ENCODE measurements around the gene IL19.
"Not testable (repeated sequence)": the region's sequence is repeated elsewhere in the genome, so short reads cannot be mapped to it uniquely, and the experiment has no call there.

The IL19 gene

GRCh38 chr1:206776229-206776628, 5.7 kb downstream of the IL19 start:
- DNase-seq (ENCODE audit: low read depth in 2 of 2), result no peak

DNA sequence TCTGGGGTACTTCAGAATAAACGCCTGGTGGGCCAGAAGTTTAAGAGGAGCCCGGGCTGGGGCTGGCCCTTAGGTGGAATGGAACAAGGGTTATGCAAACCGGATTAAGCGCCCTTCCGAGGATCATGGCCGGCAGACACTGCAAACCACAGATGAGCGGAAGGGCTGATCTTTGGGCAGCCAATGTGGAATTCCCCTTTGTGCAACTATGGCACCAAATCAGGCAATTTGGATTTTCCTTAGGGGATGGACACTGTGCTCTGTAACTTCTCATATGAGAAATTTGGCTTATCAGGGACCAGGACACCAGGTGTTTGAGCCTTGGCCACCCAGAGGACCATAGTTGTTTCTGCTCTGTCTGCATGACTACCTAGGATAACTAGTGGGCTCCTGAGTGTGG, 7.5 kb downstream of the IL19 start:
- DNase-seq (ENCODE audit: low read depth in 2 of 2), result no peak

- not testable (repeated sequence) for DNase-seq (ENCODE audit: low read depth in 2 of 2)
Measured at GRCh38 chr1:206778911-206779310, 8.3 kb downstream of the IL19 start.

DNA sequence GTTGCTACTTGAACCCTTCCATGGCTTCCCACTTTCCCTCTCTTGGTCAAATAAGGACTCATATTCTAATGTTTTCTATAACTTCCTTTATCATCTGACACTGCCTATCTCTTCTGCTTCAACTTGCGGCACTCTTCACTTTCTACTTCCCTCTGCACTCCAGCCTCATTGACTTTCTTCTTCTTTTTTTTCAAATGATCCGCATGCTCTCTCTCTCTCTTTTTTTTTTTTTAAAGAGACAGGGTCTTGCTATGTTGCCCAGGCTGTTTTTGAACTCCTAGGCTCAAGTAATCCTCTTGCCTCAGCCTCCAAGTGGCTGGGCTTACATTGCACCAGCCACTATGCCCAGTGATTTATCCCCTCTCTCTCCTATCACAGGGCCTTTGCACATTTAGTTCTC, 9.1 kb downstream of the IL19 start:
- no peak for DNase-seq (ENCODE audit: low read depth in 2 of 2)

- DNase-seq (ENCODE audit: low read depth in 2 of 2), result no peak
Measured at GRCh38 chr1:206782448-206782847, 11.9 kb downstream of the IL19 start.

GRCh38 chr1:206783506-206783905, 12.9 kb downstream of the IL19 start:
- DNase-seq (ENCODE audit: low read depth in 2 of 2), result no peak

DNA sequence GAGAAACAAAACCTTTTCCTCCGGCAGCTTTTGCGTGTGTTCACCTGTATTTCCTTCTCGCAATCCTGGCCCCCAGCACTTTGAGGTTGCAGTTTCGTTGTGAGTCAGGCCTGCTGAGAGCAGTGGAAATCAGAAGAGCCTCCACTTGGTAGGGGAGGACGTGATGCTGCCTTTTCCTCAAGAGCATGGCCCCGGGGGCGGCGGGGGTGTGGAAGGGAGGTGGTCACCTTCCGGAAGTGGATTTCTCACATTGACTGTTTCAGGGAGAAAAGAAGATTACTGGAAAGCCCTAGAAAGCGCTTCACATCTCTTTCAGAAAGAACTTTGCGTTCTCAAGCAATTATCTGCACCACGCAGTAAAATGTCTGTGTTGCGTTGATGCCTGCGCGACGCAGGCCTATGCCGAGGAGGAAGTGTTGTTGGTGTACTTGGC, 13.9 kb downstream of the IL19 start:
- DNase-seq (ENCODE audit: low read depth in 2 of 2), result peak; percentile 76 to 87

DNA sequence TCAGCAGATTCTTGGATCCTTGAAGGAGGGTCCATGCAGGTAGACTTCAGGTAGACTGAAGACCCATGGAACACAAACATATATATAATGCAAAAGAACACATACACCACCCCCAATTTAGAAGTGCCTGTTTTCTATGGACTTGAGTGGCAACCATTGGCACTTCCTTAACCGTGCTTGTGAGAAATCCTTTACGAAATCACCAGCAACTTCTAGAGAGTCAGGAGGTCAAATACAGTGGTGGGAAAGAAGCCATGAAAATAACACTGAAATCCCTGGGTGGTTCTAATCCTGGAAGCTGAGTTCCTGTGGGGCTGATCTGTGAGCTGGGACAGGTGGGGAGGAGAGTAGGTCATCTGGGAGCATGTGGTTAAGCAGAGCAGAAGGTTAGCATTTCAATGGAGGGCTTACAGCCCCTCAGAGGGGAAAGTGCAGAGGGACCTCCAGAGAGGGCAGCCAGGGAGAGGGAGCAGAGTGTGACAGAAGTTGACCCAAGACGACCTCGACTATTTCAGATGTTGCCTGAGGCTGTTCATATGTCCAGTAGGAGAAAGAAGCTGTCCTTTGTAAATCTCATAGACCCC, 14.7 kb downstream of the IL19 start:
- DNase-seq (ENCODE audit: low read depth in 2 of 2), result no peak

DNA sequence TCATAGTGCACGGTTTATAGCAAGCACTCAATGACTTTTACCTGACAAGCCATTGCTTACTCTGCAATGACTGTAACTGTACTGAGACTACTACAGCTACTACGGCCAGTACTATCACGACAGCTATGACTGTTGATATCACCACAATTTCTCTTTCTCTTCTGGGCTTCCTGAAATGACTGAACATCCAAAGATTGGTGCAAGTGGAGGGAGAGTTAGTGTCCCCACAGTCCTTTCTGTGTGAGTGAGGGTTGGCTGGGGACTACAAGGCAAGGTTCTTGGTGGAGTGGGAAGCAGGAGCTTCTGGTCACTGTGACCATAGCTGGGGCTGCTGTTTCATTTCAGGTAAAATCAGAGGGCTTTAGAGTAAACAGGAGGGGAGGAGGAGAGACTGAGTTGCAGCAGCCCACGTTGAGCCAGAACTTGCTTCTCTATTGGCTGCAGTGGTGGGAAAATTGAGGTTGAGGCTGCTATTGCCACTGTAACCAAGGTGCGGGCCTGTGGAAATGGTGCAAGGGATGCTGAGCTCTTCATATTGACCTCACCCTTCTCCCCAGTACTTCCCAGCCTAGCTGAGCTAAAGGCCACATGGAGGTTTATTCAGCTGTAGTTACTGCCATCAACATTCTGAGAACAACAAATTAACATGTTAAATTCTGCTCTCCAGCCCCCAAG, 15.8 kb downstream of the IL19 start:
- no peak for DNase-seq (ENCODE audit: low read depth in 2 of 2)

DNA sequence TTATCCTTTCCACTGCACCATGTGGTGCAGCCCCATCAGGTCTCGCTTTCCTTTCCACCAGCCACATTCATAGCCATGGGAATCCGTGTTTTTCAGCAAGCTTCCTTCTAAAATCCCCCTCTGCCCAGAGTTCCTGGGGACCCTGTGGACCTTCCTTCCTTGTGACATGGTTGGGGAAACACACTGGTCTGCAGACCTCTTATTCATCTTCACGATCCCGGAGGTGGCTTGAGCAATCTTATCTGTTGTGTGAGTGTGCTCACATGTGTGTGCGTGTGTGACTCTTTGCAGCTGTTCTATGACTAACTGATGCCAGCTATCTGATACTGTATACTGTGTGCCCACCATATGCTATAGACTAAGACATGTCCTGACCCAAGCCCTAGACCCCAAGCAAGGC, 17.3 kb downstream of the IL19 start:
- DNase-seq (ENCODE audit: low read depth in 2 of 2), result no peak

DNA sequence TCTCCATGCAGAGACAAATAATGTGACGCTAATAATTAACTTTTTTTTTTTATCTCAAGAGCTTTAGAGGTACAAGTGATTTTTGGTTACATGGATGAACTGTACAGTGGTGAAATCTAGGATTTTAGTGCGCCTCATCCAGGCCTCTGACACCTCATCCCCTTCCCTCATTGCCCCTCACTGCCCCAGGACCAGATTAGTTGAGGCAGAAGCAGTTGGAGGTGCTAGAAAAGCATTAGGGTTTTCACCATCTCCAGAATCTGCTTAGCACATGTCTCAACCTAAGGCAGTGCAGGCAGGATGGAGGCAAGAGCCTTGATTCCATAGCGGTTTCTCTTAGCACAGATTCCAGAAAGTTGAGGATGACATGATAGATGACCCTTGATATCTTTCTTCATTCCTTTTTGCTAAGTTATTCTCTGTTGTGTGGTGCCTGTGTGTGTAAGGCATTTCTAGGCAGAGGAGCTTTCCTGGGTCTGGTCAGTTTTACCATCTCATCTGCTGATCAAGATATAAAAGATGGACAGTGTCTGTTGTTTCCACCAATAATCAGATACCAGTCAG, 18.0 kb downstream of the IL19 start:
- DNase-seq (ENCODE audit: low read depth in 2 of 2), result no peak

DNA sequence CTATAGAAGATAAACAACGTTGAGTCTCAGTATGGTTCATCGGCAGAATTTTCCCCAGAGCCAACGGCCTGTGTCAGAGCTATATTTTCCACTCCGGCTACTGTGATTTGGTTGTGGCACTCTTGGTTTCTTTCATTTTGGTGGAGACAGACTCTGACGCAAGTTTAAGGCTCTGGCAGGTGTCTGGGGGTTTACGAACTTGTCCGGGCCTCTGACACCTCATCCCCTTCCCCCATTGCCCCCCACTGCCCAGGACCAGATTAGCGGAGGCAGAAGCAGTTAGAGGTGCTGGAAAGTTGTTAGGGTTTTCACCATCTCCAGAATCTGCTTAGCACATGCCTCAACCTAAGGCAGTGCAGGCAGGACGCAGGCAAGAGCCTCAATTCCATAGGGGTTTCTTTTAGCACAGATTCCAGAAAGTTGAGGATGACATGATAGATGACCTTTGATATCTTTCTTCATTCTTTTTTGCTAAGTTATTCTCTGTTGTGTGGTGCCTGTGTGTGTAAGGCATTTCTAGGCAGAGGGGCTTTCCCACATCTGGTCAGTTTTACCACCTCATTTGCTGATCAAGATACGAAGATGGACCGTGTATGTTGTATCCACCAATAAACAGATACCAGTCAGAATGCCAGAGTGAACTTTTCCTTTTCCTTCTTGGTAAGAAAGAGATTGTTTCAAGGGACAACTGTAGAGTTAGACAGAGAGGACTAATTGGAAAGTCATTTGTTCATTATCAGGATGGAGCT, 20.1 kb downstream of the IL19 start:
- no peak for DNase-seq (ENCODE audit: low read depth in 2 of 2)

- no peak for DNase-seq (ENCODE audit: low read depth in 2 of 2)
Measured at GRCh38 chr1:206792939-206793607, 22.5 kb downstream of the IL19 start.

- no peak for DNase-seq (ENCODE audit: low read depth in 2 of 2)
Measured at GRCh38 chr1:206793620-206794019, 23.0 kb downstream of the IL19 start.

GRCh38 chr1:206794294-206794908, 23.8 kb downstream of the IL19 start:
- DNase-seq (ENCODE audit: low read depth in 2 of 2), result no peak

GRCh38 chr1:206796116-206796515, 25.5 kb downstream of the IL19 start:
- DNase-seq (ENCODE audit: low read depth in 2 of 2), result no peak

GRCh38 chr1:206796981-206797402, 26.4 kb downstream of the IL19 start:
- no peak for DNase-seq (ENCODE audit: low read depth in 2 of 2)

GRCh38 chr1:206797534-206798383, 27.2 kb downstream of the IL19 start:
- no peak for DNase-seq (ENCODE audit: low read depth in 2 of 2)

DNA sequence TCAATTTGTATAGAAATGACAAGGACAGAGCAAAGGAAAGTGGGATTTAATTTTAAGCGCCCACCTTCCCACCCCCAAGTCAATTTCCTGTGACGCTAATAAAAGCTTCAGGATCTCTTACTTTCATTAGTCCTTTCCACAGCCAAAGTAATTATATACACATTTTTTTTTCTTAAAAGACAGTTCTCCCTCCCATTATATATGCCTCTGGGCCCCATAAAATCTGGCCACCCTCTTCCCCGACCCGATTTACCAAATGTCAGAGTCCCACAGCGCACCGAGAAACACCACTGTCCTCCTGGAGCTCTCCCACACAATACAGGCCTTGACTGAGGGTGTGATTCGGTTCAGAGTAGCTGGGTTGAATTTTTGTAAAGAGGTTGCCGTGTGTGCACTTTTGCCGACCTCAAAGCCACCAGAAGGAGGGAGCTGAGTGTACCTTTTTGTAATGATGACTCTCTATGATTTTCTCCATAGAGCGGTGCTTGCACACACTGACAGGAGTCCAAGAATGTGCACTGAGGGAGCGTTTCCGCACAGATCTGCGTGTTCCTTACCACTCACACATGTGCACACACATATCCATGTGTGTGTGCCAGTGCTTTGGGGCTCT, 27.9 kb downstream of the IL19 start:
- no peak for DNase-seq (ENCODE audit: low read depth in 2 of 2)

- DNase-seq (ENCODE audit: low read depth in 2 of 2), result no peak
Measured at GRCh38 chr1:206799311-206799710, 28.7 kb downstream of the IL19 start.

Data from activated CD4-positive, alpha-beta T cell treated with anti-CD3 and anti-CD28 coated beads for 24 hours (primary cell).